Activated CD8-positive, alpha-beta memory T cell treated with anti-CD3 and anti-CD28 coated beads, Interleukin-2, amount 50 U/mL, for 24 hours (primary cell): ENCODE data around the gene USP19.

Experiments
- DNase-seq: peaks from one replicate; pipeline ENCODE4 v3.0.0-alpha.2; 2020; ENCODE audit errors: extremely low read depth

Gene USP19, protein sequence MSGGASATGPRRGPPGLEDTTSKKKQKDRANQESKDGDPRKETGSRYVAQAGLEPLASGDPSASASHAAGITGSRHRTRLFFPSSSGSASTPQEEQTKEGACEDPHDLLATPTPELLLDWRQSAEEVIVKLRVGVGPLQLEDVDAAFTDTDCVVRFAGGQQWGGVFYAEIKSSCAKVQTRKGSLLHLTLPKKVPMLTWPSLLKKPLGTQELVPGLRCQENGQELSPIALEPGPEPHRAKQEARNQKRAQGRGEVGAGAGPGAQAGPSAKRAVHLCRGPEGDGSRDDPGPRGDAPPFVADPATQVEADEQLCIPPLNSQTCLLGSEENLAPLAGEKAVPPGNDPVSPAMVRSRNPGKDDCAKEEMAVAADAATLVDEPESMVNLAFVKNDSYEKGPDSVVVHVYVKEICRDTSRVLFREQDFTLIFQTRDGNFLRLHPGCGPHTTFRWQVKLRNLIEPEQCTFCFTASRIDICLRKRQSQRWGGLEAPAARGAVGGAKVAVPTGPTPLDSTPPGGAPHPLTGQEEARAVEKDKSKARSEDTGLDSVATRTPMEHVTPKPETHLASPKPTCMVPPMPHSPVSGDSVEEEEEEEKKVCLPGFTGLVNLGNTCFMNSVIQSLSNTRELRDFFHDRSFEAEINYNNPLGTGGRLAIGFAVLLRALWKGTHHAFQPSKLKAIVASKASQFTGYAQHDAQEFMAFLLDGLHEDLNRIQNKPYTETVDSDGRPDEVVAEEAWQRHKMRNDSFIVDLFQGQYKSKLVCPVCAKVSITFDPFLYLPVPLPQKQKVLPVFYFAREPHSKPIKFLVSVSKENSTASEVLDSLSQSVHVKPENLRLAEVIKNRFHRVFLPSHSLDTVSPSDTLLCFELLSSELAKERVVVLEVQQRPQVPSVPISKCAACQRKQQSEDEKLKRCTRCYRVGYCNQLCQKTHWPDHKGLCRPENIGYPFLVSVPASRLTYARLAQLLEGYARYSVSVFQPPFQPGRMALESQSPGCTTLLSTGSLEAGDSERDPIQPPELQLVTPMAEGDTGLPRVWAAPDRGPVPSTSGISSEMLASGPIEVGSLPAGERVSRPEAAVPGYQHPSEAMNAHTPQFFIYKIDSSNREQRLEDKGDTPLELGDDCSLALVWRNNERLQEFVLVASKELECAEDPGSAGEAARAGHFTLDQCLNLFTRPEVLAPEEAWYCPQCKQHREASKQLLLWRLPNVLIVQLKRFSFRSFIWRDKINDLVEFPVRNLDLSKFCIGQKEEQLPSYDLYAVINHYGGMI (N-terminal part only)

DNA sequence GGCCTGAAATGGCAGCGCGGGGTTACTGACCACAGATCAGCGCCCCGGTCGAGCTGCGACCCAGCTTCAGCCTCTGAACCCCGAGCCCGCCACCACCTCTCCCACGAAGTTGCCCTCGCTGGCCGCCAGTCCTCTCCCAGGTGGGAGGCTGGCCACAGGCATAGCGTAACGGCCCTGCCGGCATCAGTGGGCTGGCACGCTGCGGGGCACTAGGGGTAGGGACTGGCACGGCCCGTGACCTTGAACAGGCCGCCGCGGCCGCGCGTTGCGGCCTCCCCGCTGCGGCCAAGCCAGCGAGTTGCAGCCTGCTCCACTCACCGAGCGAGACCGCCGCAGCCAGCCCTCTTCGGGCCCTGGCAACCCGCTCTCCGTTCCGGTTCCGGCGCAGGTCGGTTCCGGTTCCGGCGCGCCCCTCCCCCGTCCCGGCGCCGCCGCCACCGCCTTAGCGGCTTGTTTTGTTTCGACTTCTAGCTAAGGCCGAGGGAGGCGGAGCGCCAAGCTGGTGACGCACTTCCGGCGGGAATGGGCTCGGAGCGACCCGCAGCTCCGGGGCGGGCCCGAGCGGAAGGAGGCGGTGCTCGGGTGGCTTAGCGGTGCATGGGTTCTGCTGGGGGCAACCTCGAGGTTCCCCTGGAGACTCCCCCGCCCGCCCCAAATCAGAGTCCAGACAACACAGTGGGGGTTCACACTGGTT lies at the start of gene USP19:
Gene USP19, minus strand, starts transcription at position 386 of the 694 bp plus-strand sequence. CDS start 1,678 bp downstream, outside the sequence.
- DNase-seq, result peak; percentile 81

DNA sequence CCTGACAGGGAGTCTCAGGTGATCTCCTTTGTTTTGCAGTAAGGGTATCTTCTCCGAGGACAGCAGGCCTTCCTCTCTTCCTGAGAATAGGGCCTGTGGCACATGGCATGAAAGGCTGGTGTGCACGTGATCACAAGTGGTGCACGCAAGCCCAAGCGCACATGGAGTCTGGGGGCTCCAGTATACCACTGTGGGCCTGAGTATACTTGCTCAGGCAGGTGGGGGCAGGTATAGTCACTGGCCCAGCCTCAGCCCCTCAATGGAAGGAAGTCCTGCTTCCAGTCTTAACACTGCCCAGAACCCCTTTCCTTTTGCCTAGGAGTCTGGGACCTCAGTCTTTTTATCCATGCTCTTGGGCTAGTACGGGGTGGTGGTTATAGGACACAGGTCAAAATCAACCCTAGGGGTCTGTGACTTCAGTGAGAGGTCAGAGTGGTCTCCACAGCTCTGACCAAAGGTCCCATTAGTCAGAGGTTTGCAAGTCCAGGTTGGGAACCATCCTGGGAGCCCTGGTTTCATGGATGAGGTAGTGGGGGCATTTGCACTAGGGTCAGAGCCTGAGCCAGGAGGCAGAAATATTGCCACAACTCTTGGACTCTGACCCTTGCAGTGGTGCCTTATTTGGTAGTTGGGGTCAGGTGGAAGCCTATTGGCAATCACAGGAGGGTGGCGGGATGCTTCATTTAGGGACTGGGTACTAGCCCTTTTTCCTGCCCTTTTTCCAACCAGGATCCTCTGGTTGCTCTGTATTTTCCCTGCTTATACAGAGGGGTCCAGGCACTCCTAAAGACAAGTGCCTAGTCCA lies 46.3 kb upstream of the USP19 start:
- DNase-seq, result no peak

DNA sequence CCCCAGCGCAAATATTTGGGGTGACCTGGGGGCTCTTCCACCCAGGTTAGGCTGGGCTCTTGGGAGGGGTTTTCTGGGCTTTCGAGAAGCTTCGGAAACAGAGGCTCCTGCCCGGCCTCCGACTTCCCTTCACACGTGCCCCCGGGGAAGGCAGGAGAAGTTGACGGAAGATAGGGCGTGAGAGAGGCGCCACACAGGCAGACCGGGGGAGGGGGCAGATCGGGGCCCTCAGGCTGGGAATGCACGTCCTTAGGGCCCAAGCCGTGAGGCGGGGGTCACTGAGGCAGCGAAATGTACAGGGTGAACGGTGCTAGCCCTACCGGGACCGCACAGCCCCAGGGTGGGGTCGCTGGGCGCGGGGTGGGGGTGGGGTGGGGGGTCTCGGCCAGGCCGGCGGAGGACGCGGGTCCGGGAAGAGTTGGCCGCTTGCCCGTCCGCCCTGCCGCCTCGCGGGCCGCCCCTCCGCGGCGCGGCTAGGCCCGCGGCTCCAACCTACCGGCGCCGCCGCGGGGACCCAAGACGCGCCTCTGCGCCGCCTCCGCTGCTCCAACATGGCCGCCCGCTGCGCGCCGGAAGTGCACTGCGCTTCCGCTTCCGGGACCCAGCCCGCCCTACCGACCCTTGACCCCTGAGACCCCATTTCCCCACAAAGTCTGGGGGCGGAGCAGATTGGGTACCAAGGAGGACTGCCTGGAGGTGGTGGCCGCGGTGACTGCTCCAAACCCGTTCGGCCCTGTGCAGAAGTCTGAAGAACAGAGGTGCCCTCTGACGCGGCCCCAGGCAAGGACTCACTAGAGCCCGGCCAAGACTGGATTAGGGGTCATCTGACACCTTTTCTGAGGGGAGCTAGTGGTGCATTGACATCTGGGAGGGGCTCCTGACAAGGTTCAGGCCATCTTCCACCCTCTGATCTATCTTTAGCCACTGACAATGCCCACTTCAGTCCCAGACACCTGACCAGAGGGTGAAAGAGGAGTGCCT lies 45.4 kb upstream of the USP19 start, which contains the start of gene CCDC71:
Gene CCDC71, minus strand, starts transcription at position 561 of the 981 bp plus-strand sequence. CDS start 2,123 bp downstream, outside the sequence.
- peak; percentile 36 for DNase-seq

DNA sequence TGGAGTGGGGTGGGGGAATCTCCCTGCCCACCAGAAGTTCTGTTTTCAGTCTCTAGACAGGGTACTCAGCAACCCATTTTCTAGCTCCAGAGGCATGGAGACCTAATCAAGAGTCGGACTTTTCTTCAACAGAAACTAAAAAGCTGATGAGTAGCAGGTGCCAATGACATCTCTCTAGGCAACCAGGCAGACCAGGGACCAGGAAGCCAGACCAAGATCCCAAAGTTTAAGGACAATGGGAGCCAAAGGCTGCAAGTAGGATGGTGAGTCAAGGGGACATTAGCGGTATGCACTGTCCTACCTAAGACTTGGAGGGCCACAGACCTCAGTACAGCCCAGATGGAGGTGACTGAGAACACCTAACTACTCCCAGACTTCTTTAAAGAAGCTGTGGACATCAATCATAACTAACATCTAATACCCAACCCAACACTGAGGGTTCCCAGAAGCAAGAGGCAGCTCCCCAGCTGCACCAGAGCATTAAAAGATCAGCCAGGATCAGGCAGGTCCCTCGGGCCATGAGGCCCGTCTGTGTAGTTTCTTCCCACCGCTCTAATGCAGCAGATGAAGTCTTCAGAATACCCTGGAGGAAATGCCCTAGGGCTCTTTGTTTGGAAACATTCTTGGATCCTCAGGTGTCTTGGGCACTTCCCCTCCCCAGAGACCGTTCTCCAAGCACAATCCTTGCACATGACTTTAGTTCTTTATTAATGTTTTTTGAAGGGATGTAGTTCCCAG lies 44.5 kb upstream of the USP19 start:
- DNase-seq, result no peak

DNA sequence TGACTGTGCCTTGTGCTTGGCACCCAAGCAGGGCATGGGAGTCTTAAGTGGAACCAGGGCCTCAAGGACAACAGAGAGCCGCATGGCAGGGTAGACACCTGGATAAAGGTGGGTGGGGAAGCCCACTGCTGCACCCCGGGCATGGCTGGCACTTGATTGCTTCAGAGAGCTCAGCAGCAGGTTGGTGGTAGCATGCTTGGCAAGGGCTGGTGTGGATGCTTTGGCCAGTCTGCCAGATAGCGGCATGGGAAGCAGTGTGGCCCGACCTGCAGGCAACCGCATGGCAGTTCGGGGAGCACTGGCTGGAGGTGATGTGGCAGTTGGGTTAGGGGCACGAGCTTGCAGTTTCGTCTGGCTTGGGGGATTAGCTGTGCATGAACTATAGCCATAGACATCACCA lies 43.0 kb upstream of the USP19 start:
- DNase-seq, result no peak

DNA sequence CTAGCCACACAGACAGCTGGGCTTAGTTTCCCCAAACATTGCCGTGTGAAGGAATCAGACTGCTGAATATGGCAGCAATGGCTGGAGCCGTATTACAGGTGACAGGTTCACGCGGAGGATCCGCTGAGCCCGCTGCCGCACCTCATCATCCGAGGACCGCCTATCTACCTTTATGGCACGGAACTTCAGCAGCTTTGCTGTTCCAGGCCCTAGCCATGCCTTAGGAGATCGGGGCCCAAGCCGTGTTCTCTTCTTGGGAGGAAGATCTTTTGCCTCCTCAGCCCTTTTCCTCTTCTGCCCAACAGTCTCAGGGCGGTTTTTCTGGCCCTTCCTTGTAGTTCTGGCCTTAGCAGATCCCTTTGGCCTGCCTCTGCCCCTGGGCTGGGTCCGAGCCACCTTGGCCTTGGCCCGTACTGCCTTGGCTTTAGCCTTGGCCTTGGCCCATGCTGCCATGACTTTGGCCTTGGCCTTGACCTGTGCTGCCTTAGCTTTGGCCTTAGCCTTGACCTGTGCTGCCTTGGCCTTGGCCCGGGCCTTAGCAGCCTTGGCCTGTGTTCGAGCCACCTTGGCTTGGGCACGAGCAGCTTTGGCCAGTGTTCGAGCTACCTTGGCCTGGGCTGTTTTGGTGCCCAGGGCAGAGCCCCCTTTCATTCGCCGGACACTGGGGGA lies 42.3 kb upstream of the USP19 start:
- no peak for DNase-seq

DNA sequence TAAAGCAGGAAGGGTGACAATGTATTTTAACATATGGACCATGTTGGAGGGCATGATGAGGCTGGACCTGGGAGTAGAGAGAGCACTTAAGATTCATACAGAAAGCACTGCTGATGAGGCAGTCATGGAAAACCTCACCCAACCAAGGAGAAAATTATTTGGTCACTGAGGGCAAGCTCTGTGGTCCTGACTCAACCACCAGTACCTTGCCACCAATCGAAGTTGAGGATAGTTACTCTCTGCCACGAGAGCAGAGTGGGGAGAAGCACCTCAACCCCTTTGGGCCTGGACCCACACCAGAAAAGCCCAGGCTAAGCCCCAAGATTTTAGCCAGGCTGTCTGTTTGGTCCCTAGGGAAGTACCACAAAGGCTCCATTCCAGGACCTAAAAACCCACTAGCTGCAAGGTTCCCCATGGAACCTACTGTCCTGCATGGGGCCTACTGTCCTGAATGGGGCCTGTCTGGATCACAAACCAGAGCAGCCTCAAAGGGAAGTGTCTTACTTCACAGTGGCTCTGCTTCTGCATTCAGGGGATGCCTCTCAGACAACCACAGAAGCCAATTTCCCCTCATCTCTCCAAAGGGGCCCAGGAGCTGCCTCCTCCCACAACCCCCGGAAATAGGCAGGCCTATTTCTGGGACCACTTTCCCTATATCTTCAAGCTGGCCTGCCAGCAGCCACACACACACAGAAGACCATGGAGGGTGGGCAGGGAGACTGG lies 41.3 kb upstream of the USP19 start:
- DNase-seq, result no peak

DNA sequence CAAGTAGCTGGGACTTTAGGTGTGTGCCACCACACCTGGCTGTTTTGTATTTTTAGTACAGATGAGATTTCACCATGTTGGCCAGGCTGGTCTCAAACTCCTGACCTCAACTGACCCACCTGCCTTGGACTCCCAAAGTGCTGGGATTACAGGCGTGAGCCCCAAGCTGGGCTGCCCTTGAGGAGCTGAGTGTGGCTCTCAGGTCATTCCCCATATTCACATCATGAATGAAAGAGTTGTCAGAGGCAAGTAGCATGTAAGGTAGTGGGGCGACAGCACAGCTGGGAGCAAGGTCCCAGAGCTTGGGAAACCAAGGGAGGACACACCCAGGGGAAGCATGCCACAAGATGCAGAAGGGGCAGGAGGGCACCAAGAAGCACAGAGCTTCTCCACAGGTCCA lies 40.6 kb upstream of the USP19 start:
- DNase-seq, result no peak

DNA sequence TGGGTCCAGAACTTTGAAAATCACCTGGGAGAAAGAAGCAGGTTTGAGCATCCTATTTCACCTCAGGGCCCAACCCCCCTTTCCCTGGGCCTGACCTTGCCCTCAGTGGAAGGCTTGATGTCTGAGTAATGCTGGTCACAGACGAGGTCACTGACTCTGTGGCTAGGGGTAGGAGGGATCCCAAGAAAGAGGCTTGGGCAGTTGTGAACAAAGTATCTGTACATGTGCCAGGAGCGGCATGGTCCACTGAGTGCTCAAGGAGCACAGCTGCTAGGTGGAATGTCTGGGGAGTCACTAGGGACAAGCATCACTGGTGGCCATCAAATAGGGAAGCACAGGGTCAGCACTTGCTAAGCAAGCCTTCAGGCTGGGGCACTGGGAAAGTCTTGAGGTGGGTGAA lies 38.2 kb upstream of the USP19 start:
- no peak for DNase-seq

DNA sequence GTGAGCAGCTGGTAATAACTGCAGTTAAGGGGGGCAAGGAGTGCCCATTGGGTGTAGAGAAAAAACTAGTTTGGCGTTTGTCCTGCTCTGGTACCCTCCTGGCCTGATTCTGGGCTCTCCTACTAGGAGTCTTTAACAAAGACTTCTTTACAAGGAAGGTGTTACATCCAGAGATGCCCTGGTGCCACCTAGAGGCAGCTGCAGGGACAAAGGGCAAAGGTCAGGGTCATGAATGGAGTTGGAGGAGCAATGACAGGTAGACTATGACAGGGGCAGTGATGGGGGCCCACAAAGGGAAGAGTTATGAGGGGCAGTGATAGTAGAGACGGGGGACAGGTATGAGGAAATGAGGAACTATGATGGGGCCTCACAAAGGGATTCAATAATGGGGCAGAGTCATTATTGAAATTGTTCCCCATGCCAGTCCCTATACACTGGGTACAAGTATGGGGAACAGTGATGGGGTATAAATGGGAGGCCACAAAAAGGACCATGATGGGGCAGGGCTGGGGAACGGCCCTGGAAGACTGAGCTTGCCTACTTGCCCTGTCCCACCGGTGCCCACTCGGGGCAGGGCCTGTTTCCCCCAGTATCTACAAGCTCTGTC lies 37.6 kb upstream of the USP19 start:
- peak; percentile 28 for DNase-seq

DNA sequence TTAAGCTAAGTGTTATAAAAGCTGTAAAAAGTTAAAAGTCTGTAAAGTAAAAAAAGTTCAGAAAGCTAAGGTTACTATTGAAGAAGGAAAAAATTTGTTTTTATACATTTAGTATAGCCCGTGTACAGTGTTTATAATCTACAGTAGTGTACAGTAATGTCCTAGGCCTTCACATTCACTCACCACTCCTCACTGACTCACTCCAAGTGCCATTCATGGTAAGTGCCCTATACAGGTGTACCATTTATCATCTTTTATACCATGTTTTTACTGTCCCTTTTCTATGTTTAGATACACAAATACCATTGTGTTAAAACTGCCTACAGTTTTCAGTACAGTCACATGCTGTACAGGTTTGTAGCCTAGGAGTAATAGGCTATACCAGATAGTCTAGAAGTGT lies 36.7 kb upstream of the USP19 start:
- DNase-seq, result no peak

DNA sequence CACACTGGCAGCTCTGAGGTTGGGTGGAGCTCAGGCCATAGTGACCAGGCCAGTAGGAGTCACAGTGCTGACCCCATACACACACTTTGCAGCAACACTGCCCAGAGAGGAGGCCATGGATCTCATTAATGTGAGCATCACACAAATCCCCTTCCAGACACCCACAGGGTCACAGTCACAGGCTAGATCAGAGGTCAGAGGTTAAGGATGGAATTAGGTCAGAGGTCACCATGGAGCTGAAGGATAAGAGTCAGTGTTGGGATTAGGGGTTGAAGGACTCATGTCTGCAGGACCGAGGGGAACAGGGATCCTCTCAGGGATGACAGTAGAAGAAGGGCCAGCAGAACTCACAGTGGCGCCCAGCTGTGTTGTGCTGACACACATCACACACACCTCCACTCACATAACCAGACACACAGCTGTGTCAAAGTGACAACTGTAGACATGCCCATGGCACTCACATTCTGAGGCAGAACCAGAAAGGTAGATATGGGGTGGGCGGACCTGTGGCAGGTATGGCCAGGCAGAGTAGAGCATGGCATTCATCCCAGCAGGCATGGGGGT lies 32.8 kb upstream of the USP19 start:
- no peak for DNase-seq

DNA sequence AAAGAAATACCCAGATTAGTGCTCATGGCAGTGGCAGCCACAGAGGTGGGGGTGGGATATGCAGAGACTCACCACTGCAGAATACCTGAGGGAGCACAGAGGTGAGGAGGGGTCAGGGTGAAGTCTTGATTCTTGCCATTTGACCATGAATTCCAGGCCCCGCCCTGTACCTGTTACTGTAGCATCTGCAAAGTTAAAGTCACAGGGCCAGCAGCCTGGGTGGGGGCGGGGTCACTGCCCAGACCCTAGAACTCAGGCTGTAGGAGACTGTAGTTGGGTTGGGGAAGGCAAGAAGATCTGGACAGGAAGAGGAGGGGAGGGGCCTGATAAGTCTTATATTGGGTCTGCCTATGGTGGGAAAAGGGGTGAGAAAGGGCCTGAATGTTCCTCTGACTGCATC lies 31.0 kb upstream of the USP19 start:
- DNase-seq, result no peak

DNA sequence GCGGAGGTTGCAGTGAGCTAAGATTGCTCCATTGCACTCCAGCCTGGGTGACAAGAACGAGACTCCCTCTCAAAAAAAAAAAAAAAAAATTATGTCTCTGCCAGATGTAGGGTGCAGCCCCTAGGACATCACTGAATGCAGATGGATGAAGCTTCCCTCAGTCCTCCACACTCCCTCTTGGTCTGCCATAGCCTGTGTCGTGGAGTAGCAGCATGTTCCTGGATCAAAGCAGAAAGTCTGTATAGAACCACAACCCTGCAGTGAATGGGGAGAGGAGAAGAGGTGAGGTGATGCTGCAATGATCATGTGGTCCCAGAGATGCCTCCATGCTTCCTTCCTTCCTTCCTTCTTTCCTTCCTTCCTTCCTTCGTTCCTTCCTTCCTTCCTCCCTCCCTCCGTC lies 27.5 kb upstream of the USP19 start:
- no peak for DNase-seq

DNA sequence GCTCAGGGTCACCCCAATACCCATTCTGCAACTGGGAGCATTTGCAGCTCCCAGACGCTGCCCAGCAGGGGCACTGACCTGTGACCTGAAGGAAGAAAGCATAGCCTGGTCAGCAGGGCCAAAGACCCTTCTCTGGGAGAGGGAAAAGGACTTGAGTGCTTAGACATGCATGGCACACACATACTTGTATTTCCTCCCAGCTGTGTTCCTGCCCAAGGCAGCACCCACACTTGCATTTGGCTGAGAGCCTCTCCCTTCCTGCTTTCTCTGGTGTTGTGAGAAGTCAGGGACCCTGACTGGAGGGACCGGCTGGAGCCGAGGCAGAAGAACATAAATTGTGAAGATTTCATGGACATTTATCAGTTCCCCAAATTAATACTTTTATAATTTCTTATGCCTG lies 19.5 kb upstream of the USP19 start:
- DNase-seq, result no peak

DNA sequence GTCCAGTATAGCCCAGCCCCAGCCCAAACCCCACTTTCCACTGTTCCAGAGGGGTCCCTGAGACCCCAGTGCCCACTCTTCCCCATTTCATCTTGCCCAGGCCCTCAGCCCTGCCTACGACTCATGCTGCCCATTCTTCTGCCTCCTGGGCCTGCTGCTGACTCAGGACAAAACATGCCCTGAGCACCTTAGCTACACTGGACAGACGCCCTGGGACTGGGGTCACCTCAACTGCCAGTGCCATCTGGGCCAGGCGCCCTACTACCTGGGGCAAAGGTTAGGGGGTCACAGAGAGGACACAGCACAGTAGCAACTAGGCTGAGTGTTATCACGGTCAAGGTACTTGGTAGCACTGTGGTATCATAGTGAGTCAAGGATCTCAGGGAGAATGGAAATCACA lies 14.9 kb upstream of the USP19 start:
- DNase-seq, result no peak
